ENCODE results near the gene ATRNL1.
A peak's percentile ranks its signal among the peaks of the same experiment; 100 is the strongest.
"Not testable (repeated sequence)": the region's sequence is repeated elsewhere in the genome, so short reads cannot be mapped to it uniquely, and the experiment has no call there.

The ATRNL1 gene

GRCh38 chr10:115093776-115094408 lies 727 bp downstream of the ATRNL1 start:
- H3K4me1 ChIP-seq = peaks cover 2% of the 10 kb centered on the region
- peak overlapping the region; percentile 82 for H2AFZ ChIP-seq
- peak overlapping the region; percentile 80 for H3K4me2 ChIP-seq (ENCODE audit: low read length)
- H3K79me2 ChIP-seq = no peaks in the 10 kb centered on the region
- H3K9me3 ChIP-seq (ENCODE audit: control insufficient read depth, low read length) = no peaks in the 10 kb centered on the region
- H3K27me3 ChIP-seq (ENCODE audit: control insufficient read depth, insufficient read depth, low read length) = no peaks in the 10 kb centered on the region
- H3K9ac ChIP-seq = no peak overlapping the region
- peak; percentile 33 for TF ChIP-seq CTCF (IDR thresholded peaks at IDR 0.05)
- no peaks in the 10 kb centered on the region for H3K36me3 ChIP-seq (ENCODE audit: control insufficient read depth, insufficient read depth, low read length)
- H3K27ac ChIP-seq = no peak overlapping the region
- peak overlapping the region; percentile 62 for H3K4me3 ChIP-seq (ENCODE audit: low read depth, low read length)

- peak overlapping the region; percentile 82 for H2AFZ ChIP-seq
- no peaks in the 10 kb centered on the region for H3K36me3 ChIP-seq (ENCODE audit: control insufficient read depth, insufficient read depth, low read length)
- H3K4me1 ChIP-seq = peaks cover 2% of the 10 kb centered on the region
- H3K27me3 ChIP-seq (ENCODE audit: control insufficient read depth, insufficient read depth, low read length) = no peaks in the 10 kb centered on the region
- H3K9me3 ChIP-seq (ENCODE audit: control insufficient read depth, low read length) = no peaks in the 10 kb centered on the region
- peak overlapping the region; percentile 62 for H3K4me3 ChIP-seq (ENCODE audit: low read depth, low read length)
- no peak overlapping the region for H3K9ac ChIP-seq
- peak overlapping the region; percentile 80 for H3K4me2 ChIP-seq (ENCODE audit: low read length)
- no peak overlapping the region for H3K27ac ChIP-seq
- no peaks in the 10 kb centered on the region for H3K79me2 ChIP-seq
- TF ChIP-seq CTCF (IDR thresholded peaks at IDR 0.05) = no peak
Measured at GRCh38 chr10:115094416-115095140, 1.4 kb downstream of the ATRNL1 start.

DNA sequence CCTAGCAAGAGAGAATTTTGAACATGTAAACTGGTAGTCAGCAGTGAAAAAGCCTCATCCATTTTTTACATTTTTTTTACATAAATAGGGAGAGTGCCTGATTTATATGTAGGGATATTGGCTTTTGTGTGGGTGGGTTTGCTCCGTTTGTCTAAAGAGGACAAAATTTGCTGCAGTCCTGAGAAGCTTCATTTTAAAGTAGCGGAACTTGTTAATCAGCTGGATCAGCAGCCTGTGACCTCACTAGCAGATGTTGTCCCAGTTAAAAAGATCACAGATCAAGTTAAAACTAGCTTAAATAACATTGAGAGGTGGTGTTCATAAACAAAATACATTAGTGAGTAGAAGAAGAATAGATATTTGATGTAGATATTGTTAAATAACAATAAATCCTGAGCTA lies 2.6 kb downstream of the ATRNL1 start:
- no peak for TF ChIP-seq CTCF (IDR thresholded peaks at IDR 0.05)
- H3K27ac ChIP-seq = no peak overlapping the region
- peaks cover 2% of the 10 kb centered on the region for H3K4me1 ChIP-seq
- no peaks in the 10 kb centered on the region for H3K9me3 ChIP-seq (ENCODE audit: control insufficient read depth, low read length)
- no peak overlapping the region for H2AFZ ChIP-seq
- no peaks in the 10 kb centered on the region for H3K79me2 ChIP-seq
- no peaks in the 10 kb centered on the region for H3K27me3 ChIP-seq (ENCODE audit: control insufficient read depth, insufficient read depth, low read length)
- H3K9ac ChIP-seq = no peak overlapping the region
- no peak overlapping the region for H3K4me2 ChIP-seq (ENCODE audit: low read length)
- H3K36me3 ChIP-seq (ENCODE audit: control insufficient read depth, insufficient read depth, low read length) = no peaks in the 10 kb centered on the region
- H3K4me3 ChIP-seq (ENCODE audit: low read depth, low read length) = no peak overlapping the region

- H3K9me3 ChIP-seq (ENCODE audit: control insufficient read depth, low read length) = no peaks in the 10 kb centered on the region
Measured at GRCh38 chr10:115103700-115104099, 10.5 kb downstream of the ATRNL1 start.

DNA sequence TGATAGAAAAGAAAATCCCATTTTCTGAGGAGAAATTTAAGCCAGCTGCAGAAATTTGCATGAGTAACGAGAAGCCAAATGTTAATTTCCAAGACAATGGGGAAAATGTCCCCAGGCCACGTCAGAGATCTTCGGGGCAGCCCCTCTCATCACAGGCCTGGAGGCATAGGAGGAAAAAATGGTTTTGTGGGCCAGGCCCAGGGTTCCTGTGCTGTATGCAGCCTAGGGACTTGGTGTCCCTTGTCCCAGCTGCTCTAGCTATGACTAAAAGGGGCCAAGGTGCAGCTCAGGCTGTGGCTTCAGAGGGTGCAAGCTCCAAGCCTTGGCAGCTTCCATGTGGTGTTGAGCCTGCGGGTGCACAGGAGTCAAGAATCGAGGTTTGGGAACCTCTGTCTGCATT lies 12.2 kb downstream of the ATRNL1 start:
- H3K79me2 ChIP-seq; H3K4me2 ChIP-seq (ENCODE audit: low read length); H2AFZ ChIP-seq; H3K27ac ChIP-seq; H3K36me3 ChIP-seq (ENCODE audit: control insufficient read depth, insufficient read depth, low read length); H3K9me3 ChIP-seq (ENCODE audit: control insufficient read depth, low read length); H3K27me3 ChIP-seq (ENCODE audit: control insufficient read depth, insufficient read depth, low read length); H3K9ac ChIP-seq; H3K4me3 ChIP-seq (ENCODE audit: low read depth, low read length); H3K4me1 ChIP-seq: not testable (repeated sequence)

More at GRCh38 chr10:115103700-115104099, 10.5 kb downstream of the ATRNL1 start:
- no peaks in the 10 kb centered on the region for H3K27me3 ChIP-seq (ENCODE audit: control insufficient read depth, insufficient read depth, low read length)
- H3K4me1 ChIP-seq = no peaks in the 10 kb centered on the region
- no peaks in the 10 kb centered on the region for H3K36me3 ChIP-seq (ENCODE audit: control insufficient read depth, insufficient read depth, low read length)
- H3K9ac ChIP-seq = no peak overlapping the region
- no peak for TF ChIP-seq CTCF (IDR thresholded peaks at IDR 0.05)
- no peak overlapping the region for H3K27ac ChIP-seq
- no peaks in the 10 kb centered on the region for H3K79me2 ChIP-seq
- H2AFZ ChIP-seq = no peak overlapping the region
- H3K4me2 ChIP-seq (ENCODE audit: low read length) = no peak overlapping the region
- no peak overlapping the region for H3K4me3 ChIP-seq (ENCODE audit: low read depth, low read length)

All from parathyroid adenoma (tissue), 2 donors.